ENCODE results near the gene JAG2.

DNA sequence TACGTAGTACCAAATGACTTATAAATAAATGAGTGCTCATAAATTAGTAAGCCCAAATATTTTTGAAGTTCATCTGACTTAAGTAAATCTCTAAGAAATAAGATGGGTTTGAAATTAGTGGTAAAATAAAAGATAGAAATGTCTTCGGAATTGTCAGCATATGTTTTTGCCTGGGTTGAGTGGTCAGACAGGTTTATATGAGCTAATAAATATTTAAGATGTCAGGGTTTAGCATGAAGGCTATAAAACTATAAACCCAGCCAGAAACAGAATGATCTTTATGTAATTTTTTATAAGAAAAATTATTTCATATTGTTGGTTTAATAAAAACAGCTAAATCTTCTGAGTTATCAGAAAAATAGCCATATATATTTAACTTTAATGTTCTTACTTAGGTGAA, 37.3 kb downstream of the JAG2 start:
- no peak for TF ChIP-seq POLR2A (IDR thresholded peaks at IDR 0.05)
- TF ChIP-seq, protein P1, sequence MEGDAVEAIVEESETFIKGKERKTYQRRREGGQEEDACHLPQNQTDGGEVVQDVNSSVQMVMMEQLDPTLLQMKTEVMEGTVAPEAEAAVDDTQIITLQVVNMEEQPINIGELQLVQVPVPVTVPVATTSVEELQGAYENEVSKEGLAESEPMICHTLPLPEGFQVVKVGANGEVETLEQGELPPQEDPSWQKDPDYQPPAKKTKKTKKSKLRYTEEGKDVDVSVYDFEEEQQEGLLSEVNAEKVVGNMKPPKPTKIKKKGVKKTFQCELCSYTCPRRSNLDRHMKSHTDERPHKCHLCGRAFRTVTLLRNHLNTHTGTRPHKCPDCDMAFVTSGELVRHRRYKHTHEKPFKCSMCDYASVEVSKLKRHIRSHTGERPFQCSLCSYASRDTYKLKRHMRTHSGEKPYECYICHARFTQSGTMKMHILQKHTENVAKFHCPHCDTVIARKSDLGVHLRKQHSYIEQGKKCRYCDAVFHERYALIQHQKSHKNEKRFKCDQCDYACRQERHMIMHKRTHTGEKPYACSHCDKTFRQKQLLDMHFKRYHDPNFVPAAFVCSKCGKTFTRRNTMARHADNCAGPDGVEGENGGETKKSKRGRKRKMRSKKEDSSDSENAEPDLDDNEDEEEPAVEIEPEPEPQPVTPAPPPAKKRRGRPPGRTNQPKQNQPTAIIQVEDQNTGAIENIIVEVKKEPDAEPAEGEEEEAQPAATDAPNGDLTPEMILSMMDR (IDR thresholded peaks at IDR 0.05) = no peak
